ENCODE data around the gene PTPRT. TPM values are rescaled to one million over a fixed set of nuclear protein-coding genes. Genes with fewer than 3 reads are reported as not detected.

Gene PTPRT
- total RNA-seq, 3 donors from 2014 or later = 0.32 to 6.3 (median 4.9) TPM

GRCh38 chr20:42204109-42204660 is 985.5 kb downstream of the PTPRT start:
- no peak for TF ChIP-seq POLR2A (IDR thresholded peaks at IDR 0.05)
- TF ChIP-seq CTCF (IDR thresholded peaks at IDR 0.05) = peak in 2 of 3 donors; percentile 43 to 49
- H3K27me3 ChIP-seq = no peaks in the 10 kb centered on the region
- H3K36me3 ChIP-seq = no peaks in the 10 kb centered on the region
- no peaks in the 10 kb centered on the region for H3K4me1 ChIP-seq
- intact Hi-C loops (cut with DNase I; ENCODE audit: low total_unique reads) = no loop called here
- no peaks in the 10 kb centered on the region for H3K9me3 ChIP-seq
- H3K4me3 ChIP-seq = no peak overlapping the region
- DNase-seq (ENCODE audit: low spot score in 2 of 2) = no peak
- no peak overlapping the region for H3K27ac ChIP-seq

- H3K9me3 ChIP-seq = no peaks in the 10 kb centered on the region
- intact Hi-C loops (cut with DNase I; ENCODE audit: low total_unique reads) = no loop called here
- TF ChIP-seq POLR2A (IDR thresholded peaks at IDR 0.05) (no peak), POLR2AphosphoS5 (IDR thresholded peaks at IDR 0.05) (no peak), CTCF (IDR thresholded peaks at IDR 0.05) (no peak)
- no peaks in the 10 kb centered on the region for H3K27me3 ChIP-seq
- no peak overlapping the region for H3K27ac ChIP-seq
- no peaks in the 10 kb centered on the region for H3K4me1 ChIP-seq
- no peak overlapping the region for H3K4me3 ChIP-seq
- DNase-seq (ENCODE audit: low spot score in 2 of 2) = no peak
- H3K36me3 ChIP-seq = no peaks in the 10 kb centered on the region
Observed at GRCh38 chr20:42197599-42197998, 992.1 kb downstream of the PTPRT start.

- Histone ChIP-seq H3K36me3 (no peaks in the 10 kb centered on the region), H3K27me3 (no peaks in the 10 kb centered on the region)
- intact Hi-C loops (cut with DNase I; ENCODE audit: low total_unique reads) = no loop called here
Observed at GRCh38 chr20:42193119-42193518, 996.6 kb downstream of the PTPRT start.

DNA sequence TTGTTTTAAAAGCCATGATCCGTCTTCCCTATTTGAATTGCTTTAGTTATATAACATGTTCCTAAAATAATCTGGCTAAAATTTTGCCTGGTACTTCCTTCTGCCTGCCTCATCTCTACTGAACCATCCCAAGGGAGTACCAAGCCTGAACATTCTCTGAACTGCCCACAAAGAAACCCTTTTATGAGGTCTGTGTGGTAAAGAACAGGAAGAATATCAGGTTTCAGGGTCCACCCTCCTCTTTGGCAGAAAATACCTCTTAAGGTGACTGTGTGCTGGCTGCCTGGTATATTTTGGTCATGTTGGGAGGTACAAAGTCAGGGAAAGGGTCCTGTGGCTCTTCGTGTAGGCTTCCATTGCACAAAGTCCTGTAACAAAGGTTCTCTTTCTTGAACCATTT is 997.4 kb downstream of the PTPRT start:
- Histone ChIP-seq H3K4me3 (no peak overlapping the region), H3K27me3 (no peaks in the 10 kb centered on the region), H3K36me3 (no peaks in the 10 kb centered on the region), H3K4me1 (no peaks in the 10 kb centered on the region), H3K9me3 (no peaks in the 10 kb centered on the region), H3K27ac (no peak overlapping the region)
- TF ChIP-seq CTCF (IDR thresholded peaks at IDR 0.05) = no peak
- TF ChIP-seq POLR2A (IDR thresholded peaks at IDR 0.05) = no peak
- no peak for TF ChIP-seq POLR2AphosphoS5 (IDR thresholded peaks at IDR 0.05)
- no peak for DNase-seq (ENCODE audit: low spot score in 2 of 2)
- intact Hi-C loops (cut with DNase I; ENCODE audit: low total_unique reads) = no loop called here

More at GRCh38 chr20:42193119-42193518, 996.6 kb downstream of the PTPRT start:
- no peak overlapping the region for H3K4me3 ChIP-seq
- TF ChIP-seq POLR2A (IDR thresholded peaks at IDR 0.05) (no peak), POLR2AphosphoS5 (IDR thresholded peaks at IDR 0.05) (no peak), CTCF (IDR thresholded peaks at IDR 0.05) (no peak)
- H3K9me3 ChIP-seq = no peaks in the 10 kb centered on the region
- DNase-seq (ENCODE audit: low spot score in 2 of 2) = no peak
- no peak overlapping the region for H3K27ac ChIP-seq
- H3K4me1 ChIP-seq = no peaks in the 10 kb centered on the region

GRCh38 chr20:42191140-42191860 is 998.4 kb downstream of the PTPRT start:
- no peak for TF ChIP-seq POLR2AphosphoS5 (IDR thresholded peaks at IDR 0.05)
- no peak for TF ChIP-seq CTCF (IDR thresholded peaks at IDR 0.05)
- TF ChIP-seq POLR2A (IDR thresholded peaks at IDR 0.05) = no peak
- Histone ChIP-seq H3K36me3 (no peaks in the 10 kb centered on the region), H3K4me3 (no peak overlapping the region), H3K4me1 (no peaks in the 10 kb centered on the region), H3K9me3 (no peaks in the 10 kb centered on the region), H3K27ac (no peak overlapping the region), H3K27me3 (no peaks in the 10 kb centered on the region)
- intact Hi-C loops (cut with DNase I; ENCODE audit: low total_unique reads) = no loop called here
- no peak for DNase-seq (ENCODE audit: low spot score in 2 of 2)

Data from breast epithelium (tissue), 4 donors.